HepG2 (cell line): ENCODE results near the gene NDUFV1. TPM values are rescaled to one million over a fixed set of nuclear protein-coding genes. Genes with fewer than 3 reads are reported as not detected.
A peak's percentile ranks its signal among the peaks of the same experiment; 100 is the strongest.

ENCODE experiments used
- BCL6 ChIP-seq: IDR thresholded peaks from 2 replicates; pipeline ENCODE4 v1.6.1; 2016; ENCODE audit warnings: missing genetic modification reagents, missing compliant biosample characterization
- CCDC6 ChIP-seq: sonication (generic); formaldehyde crosslinking; IDR thresholded peaks from 2 replicates; pipeline ENCODE4 v1.8.1; 2022; ENCODE audit warnings: mild to moderate bottlenecking, missing genetic modification reagents, moderate library complexity
- CEBPG ChIP-seq: IDR thresholded peaks from 2 replicates; pipeline ENCODE4 v1.6.1; 2016
- ETV5 ChIP-seq: IDR thresholded peaks from 2 replicates; pipeline ENCODE4 v1.6.1; 2018; ENCODE audit warnings: missing biosample characterization, missing genetic modification reagents, inconsistent platforms, borderline replicate concordance
- HMG20B ChIP-seq: conservative IDR thresholded peaks from 2 replicates; pipeline ENCODE4 v1.6.1; 2016; ENCODE audit warnings: missing genetic modification reagents, missing compliant biosample characterization
- HNF4A ChIP-seq: sonication (generic); formaldehyde crosslinking; IDR thresholded peaks from 2 replicates; pipeline ENCODE4 v1.4.0; 2020; ENCODE audit warnings: missing genetic modification reagents
- KDM4B ChIP-seq: sonication (generic); formaldehyde crosslinking; IDR thresholded peaks from 2 replicates; pipeline ENCODE4 v1.4.0; 2020; ENCODE audit warnings: missing genetic modification reagents
- MXD4 ChIP-seq: IDR thresholded peaks from 2 replicates; pipeline ENCODE4 v1.6.1; 2016; ENCODE audit warnings: mild to moderate bottlenecking, missing biosample characterization, missing genetic modification reagents
- RAD21 ChIP-seq: fragments of 450-650 bp; formaldehyde crosslinking; IDR thresholded peaks from 2 replicates; pipeline ENCODE4 v1.5.0; 2020; ENCODE audit warnings: mild to moderate bottlenecking
- RFX5 ChIP-seq: IDR thresholded peaks from 2 replicates; pipeline ENCODE4 v1.6.1; 2011; ENCODE audit warnings: low read depth, low read length, improper control_type of control experiment
- SALL2 ChIP-seq: sonication (generic); formaldehyde crosslinking; IDR thresholded peaks from 2 replicates; pipeline ENCODE4 v1.8.1; 2023; ENCODE audit warnings: mild to moderate bottlenecking, missing genetic modification reagents, inconsistent platforms
- TCF7 ChIP-seq: sonication (generic); IDR thresholded peaks from 2 replicates; pipeline ENCODE4 v1.6.1; 2016; ENCODE audit warnings: antibody characterized with exemption, low read depth
- ZBTB3 ChIP-seq: sonication (generic); formaldehyde crosslinking; IDR thresholded peaks from 2 replicates; pipeline ENCODE4 v1.4.0; 2020; ENCODE audit warnings: low read depth, mild to moderate bottlenecking, moderate library complexity, missing genetic modification reagents, borderline replicate concordance
- ZNF383 ChIP-seq: sonication (generic); formaldehyde crosslinking; IDR thresholded peaks from 2 replicates; pipeline ENCODE4 v1.4.0; 2020; ENCODE audit warnings: missing genetic modification reagents, mild to moderate bottlenecking, borderline replicate concordance
- ZNF44 ChIP-seq: sonication (generic); formaldehyde crosslinking; IDR thresholded peaks from 2 replicates; pipeline ENCODE4 v1.5.1; 2020; ENCODE audit warnings: mild to moderate bottlenecking, missing genetic modification reagents
- ZNF629 ChIP-seq: sonication (generic); formaldehyde crosslinking; conservative IDR thresholded peaks from 2 replicates; pipeline ENCODE4 v1.5.0; 2020; ENCODE audit warnings: missing genetic modification reagents
- ZNF775 ChIP-seq: sonication (generic); formaldehyde crosslinking; IDR thresholded peaks from 2 replicates; pipeline ENCODE4 v1.4.0; 2020; ENCODE audit warnings: missing genetic modification reagents, mild to moderate bottlenecking, moderate library complexity, borderline replicate concordance
- ZNF777 ChIP-seq: sonication (generic); formaldehyde crosslinking; IDR thresholded peaks from 2 replicates; pipeline ENCODE4 v1.4.0; 2020; ENCODE audit warnings: missing genetic modification reagents
- ZNF790 ChIP-seq: sonication (generic); formaldehyde crosslinking; IDR thresholded peaks from 2 replicates; pipeline ENCODE4 v1.8.0; 2022; ENCODE audit warnings: missing genetic modification reagents, mild to moderate bottlenecking, borderline replicate concordance
- polyA plus RNA-seq, 8 experiments: library from polyadenylated mRNA; depleted of rRNA in 3 of 8; stranded (reverse) in 7 of 8; unstranded in 1 of 8; fragments of >200 nt; fragmentation: Illumina TruSeq in 4 of 8; extraction: Trizol in 4 of 8; gene quantifications; 2 replicates each; pipeline versions ENCODE4 v1.2.1 to v1.2.3, GENCODE V29; 2011 to 2016; ENCODE audit warnings: low read depth in 4 of 8, missing spikeins in 1 of 8, mixed read lengths in 1 of 8; ENCODE audit not compliant: insufficient read depth in 1 of 8
- total RNA-seq, 5 experiments: library from RNA; depleted of rRNA; stranded (reverse); fragments of >200 nt; fragmentation: Illumina TruSeq; extraction: Trizol; gene quantifications; 2 replicates each; pipeline ENCODE4 v1.2.3, GENCODE V29; 2016; ENCODE audit warnings: low read depth in 1 of 5
- TF ChIP-seq, protein P1 (sequence below): sonication (generic); formaldehyde crosslinking; IDR thresholded peaks from 2 replicates; pipeline ENCODE4 v1.4.0; 2020; ENCODE audit warnings: missing genetic modification reagents, borderline replicate concordance
- TF ChIP-seq, protein P2 (sequence below): sonication (generic); formaldehyde crosslinking; IDR thresholded peaks from 2 replicates; pipeline ENCODE4 v1.8.0; 2022; ENCODE audit warnings: mild to moderate bottlenecking, missing genetic modification reagents, moderate library complexity
- TF ChIP-seq, protein P3 (sequence below), 2 experiments: IDR thresholded peaks; 2 replicates each; pipeline ENCODE4 v1.6.1; 2011 to 2012; ENCODE audit warnings: low read length in 2 of 2, borderline replicate concordance in 1 of 2, low read depth in 1 of 2, mild to moderate bottlenecking in 1 of 2, moderate library complexity in 1 of 2

The NDUFV1 gene
- total and polyA plus RNA-seq, 2 of the 13 experiments (the other 11 are each of a cell fraction or from before 2014, with no cell fraction given), result 88.9 to 137 TPM

DNA sequence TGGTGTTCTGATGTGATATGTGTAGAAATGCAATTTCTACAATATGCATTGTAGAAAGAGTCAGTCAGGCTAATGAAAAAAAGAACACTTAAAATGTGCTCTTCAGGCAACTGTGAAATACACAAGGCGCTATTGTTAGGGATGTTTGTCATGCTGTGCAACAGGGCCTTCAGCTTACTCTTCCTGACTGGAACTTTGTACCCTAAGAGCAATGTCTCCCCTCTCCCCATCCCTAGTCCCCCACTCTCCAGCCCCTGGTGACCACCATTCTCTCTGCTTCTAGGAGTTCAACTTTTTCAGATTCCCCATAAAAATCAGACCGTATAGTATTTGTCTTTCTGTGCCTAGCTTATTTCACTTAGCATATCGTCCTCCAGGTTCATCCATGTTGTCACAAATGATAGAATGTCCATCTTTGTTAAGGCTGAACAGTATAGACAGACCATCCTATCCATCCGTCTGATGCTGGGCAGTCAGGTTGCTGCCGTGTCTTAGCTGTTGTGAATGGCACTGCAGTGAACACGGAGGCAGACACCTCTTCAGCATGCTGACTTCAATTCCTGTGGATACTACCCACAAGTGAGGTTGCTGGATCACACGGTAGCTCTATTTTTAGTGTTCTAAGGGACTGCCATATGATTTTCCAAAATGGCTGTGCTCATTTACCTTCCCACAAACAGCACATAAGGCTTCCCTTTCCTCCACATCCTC is 10.7 kb downstream of the NDUFV1 start (continued):
- TF ChIP-seq, protein P1, sequence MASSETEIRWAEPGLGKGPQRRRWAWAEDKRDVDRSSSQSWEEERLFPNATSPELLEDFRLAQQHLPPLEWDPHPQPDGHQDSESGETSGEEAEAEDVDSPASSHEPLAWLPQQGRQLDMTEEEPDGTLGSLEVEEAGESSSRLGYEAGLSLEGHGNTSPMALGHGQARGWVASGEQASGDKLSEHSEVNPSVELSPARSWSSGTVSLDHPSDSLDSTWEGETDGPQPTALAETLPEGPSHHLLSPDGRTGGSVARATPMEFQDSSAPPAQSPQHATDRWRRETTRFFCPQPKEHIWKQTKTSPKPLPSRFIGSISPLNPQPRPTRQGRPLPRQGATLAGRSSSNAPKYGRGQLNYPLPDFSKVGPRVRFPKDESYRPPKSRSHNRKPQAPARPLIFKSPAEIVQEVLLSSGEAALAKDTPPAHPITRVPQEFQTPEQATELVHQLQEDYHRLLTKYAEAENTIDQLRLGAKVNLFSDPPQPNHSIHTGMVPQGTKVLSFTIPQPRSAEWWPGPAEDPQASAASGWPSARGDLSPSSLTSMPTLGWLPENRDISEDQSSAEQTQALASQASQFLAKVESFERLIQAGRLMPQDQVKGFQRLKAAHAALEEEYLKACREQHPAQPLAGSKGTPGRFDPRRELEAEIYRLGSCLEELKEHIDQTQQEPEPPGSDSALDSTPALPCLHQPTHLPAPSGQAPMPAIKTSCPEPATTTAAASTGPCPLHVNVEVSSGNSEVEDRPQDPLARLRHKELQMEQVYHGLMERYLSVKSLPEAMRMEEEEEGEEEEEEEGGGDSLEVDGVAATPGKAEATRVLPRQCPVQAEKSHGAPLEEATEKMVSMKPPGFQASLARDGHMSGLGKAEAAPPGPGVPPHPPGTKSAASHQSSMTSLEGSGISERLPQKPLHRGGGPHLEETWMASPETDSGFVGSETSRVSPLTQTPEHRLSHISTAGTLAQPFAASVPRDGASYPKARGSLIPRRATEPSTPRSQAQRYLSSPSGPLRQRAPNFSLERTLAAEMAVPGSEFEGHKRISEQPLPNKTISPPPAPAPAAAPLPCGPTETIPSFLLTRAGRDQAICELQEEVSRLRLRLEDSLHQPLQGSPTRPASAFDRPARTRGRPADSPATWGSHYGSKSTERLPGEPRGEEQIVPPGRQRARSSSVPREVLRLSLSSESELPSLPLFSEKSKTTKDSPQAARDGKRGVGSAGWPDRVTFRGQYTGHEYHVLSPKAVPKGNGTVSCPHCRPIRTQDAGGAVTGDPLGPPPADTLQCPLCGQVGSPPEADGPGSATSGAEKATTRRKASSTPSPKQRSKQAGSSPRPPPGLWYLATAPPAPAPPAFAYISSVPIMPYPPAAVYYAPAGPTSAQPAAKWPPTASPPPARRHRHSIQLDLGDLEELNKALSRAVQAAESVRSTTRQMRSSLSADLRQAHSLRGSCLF (CRISPR knock-in tag), result no peak
- TF ChIP-seq HMG20B (CRISPR knock-in tag) (no peak), ZNF775 (no peak), ZNF383 (CRISPR knock-in tag) (no peak), KDM4B (CRISPR knock-in tag) (no peak), MXD4 (no peak), TCF7 (no peak), ZBTB3 (CRISPR knock-in tag) (no peak), ZNF777 (CRISPR knock-in tag) (no peak), RFX5 (no peak), CCDC6 (CRISPR knock-in tag) (no peak), ZNF44 (no peak), ETV5 (CRISPR knock-in tag) (peak; percentile 33; the same call in 1 of the 2 replicates), ZNF629 (CRISPR knock-in tag) (peak; percentile 40; the same call in 1 of the 2 replicates), RAD21 (CRISPR knock-in tag) (no peak), CEBPG (peak; percentile 31; the same call in 1 of the 2 replicates), SALL2 (CRISPR knock-in tag) (no peak), BCL6 (CRISPR knock-in tag) (peak; percentile 71; the same call in 1 of the 2 replicates), HNF4A (CRISPR knock-in tag) (peak; percentile 89), ZNF790 (CRISPR knock-in tag) (no peak)
- TF ChIP-seq, protein P2, sequence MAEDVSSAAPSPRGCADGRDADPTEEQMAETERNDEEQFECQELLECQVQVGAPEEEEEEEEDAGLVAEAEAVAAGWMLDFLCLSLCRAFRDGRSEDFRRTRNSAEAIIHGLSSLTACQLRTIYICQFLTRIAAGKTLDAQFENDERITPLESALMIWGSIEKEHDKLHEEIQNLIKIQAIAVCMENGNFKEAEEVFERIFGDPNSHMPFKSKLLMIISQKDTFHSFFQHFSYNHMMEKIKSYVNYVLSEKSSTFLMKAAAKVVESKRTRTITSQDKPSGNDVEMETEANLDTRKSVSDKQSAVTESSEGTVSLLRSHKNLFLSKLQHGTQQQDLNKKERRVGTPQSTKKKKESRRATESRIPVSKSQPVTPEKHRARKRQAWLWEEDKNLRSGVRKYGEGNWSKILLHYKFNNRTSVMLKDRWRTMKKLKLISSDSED (CRISPR knock-in tag), result no peak
- TF ChIP-seq, protein P3, sequence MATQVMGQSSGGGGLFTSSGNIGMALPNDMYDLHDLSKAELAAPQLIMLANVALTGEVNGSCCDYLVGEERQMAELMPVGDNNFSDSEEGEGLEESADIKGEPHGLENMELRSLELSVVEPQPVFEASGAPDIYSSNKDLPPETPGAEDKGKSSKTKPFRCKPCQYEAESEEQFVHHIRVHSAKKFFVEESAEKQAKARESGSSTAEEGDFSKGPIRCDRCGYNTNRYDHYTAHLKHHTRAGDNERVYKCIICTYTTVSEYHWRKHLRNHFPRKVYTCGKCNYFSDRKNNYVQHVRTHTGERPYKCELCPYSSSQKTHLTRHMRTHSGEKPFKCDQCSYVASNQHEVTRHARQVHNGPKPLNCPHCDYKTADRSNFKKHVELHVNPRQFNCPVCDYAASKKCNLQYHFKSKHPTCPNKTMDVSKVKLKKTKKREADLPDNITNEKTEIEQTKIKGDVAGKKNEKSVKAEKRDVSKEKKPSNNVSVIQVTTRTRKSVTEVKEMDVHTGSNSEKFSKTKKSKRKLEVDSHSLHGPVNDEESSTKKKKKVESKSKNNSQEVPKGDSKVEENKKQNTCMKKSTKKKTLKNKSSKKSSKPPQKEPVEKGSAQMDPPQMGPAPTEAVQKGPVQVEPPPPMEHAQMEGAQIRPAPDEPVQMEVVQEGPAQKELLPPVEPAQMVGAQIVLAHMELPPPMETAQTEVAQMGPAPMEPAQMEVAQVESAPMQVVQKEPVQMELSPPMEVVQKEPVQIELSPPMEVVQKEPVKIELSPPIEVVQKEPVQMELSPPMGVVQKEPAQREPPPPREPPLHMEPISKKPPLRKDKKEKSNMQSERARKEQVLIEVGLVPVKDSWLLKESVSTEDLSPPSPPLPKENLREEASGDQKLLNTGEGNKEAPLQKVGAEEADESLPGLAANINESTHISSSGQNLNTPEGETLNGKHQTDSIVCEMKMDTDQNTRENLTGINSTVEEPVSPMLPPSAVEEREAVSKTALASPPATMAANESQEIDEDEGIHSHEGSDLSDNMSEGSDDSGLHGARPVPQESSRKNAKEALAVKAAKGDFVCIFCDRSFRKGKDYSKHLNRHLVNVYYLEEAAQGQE (IDR thresholded peaks at IDR 0.05; ENCODE audit: borderline replicate concordance in 1 of 2, low read depth in 1 of 2, low read length in 2 of 2), result no peak
